B cell (primary cell): ENCODE data around the gene CACTIN. TPM values are rescaled to one million over a fixed set of nuclear protein-coding genes. Genes with fewer than 3 reads are reported as not detected.

Experiments used
- ATAC-seq: fragments of 200-7000 bp; cut with Tn5 transposase; one replicate; pipeline ENCODE4 v1.10.0; 2021; ENCODE audit warnings: low read depth, mild to moderate bottlenecking, moderate number of reproducible peaks, moderate library complexity
- CTCF ChIA-PET: fragments of 350-600 bp; sonication (Branson Sonifier 250); formaldehyde crosslinking; loops from one replicate; lab custom pipeline; 2021; ENCODE audit warnings: antibody characterized with exemption, inconsistent platforms; lab: Charles Lee
- POLR2A ChIA-PET: fragments of 350-600 bp; sonication (Branson Sonifier 250); formaldehyde crosslinking; loops from one replicate; lab custom pipeline; 2021; ENCODE audit warnings: antibody characterized with exemption; lab: Charles Lee
- DNase-seq: peaks from one replicate; pipeline ENCODE4 v3.0.0; 2013
- H2AFZ ChIP-seq: 2 replicates; pipeline ENCODE4 v1.6.1; 2012; ENCODE audit warnings: mild to moderate bottlenecking, low read depth, low read length; ENCODE audit not compliant: insufficient read depth, poor library complexity, severe bottlenecking
- H3K27ac ChIP-seq, 2 donors: 1 replicate in 1 of 2; 2 replicates in 1 of 2; pipeline ENCODE4 v1.5.1; 2012 to 2013; ENCODE audit warnings: low read length in 2 of 2, mild to moderate bottlenecking in 2 of 2, moderate library complexity in 1 of 2
- H3K27me3 ChIP-seq, 4 experiments: fragments of 200-600 bp in 1 of 4; sonication (generic) in 1 of 4; replicated peaks in 1 of 4; 1 replicate in 2 of 4; 2 replicates in 2 of 4; pipeline versions ENCODE4 v1.6.1 to v1.7.0; 2013 to 2016; ENCODE audit warnings: low read length in 3 of 4, mild to moderate bottlenecking in 2 of 4, mixed read lengths in 1 of 4, moderate library complexity in 1 of 4; ENCODE audit not compliant: insufficient read depth in 4 of 4, control insufficient read depth in 3 of 4; ENCODE audit errors: control extremely low read depth in 1 of 4
- H3K36me3 ChIP-seq, 2 experiments: replicated peaks in 1 of 2; 1 replicate in 1 of 2; 2 replicates in 1 of 2; pipeline versions ENCODE4 v1.6.1 to v1.7.1; 2013; ENCODE audit warnings: low read length in 1 of 2; ENCODE audit not compliant: insufficient read depth in 2 of 2, control insufficient read depth in 1 of 2; ENCODE audit errors: control extremely low read depth in 1 of 2, extremely low read depth in 1 of 2
- H3K4me1 ChIP-seq, 2 donors: fragments of 200-600 bp in 1 of 2; sonication (generic) in 1 of 2; 1 replicate in 1 of 2; 2 replicates in 1 of 2; pipeline versions ENCODE4 v1.5.1 to v1.6.1; 2013 to 2017; ENCODE audit warnings: low read length in 2 of 2; ENCODE audit not compliant: control insufficient read depth in 2 of 2, insufficient read depth in 2 of 2
- H3K4me2 ChIP-seq: replicated peaks from 2 replicates; pipeline ENCODE3; 2012; ENCODE audit warnings: mild to moderate bottlenecking, low read depth, low read length; ENCODE audit not compliant: poor library complexity, severe bottlenecking
- H3K4me3 ChIP-seq, 5 experiments: fragments of 200-600 bp in 1 of 5; sonication (generic) in 1 of 5; 1 replicate in 3 of 5; 2 replicates in 2 of 5; pipeline versions ENCODE4 v1.5.1 to v1.7.0; 2011 to 2016; ENCODE audit warnings: low read length in 4 of 5, mild to moderate bottlenecking in 4 of 5, low read depth in 2 of 5, control low read depth in 1 of 5, moderate library complexity in 1 of 5; ENCODE audit not compliant: insufficient read depth in 1 of 5; ENCODE audit errors: control extremely low read depth in 1 of 5, extremely low read depth in 1 of 5
- H3K79me2 ChIP-seq: fragments of 200-600 bp; sonication (generic); one replicate; pipeline ENCODE4 v1.6.0; 2016; ENCODE audit warnings: low read length; ENCODE audit not compliant: control insufficient read depth, insufficient read depth
- H3K9ac ChIP-seq: fragments of 200-600 bp; sonication (generic); 2 replicates; pipeline ENCODE4 v1.6.1; 2017; ENCODE audit warnings: mild to moderate bottlenecking, low read length, moderate library complexity
- H3K9me3 ChIP-seq, 3 donors: one replicate each; pipeline versions ENCODE4 v1.6.1 to v1.7.1; 2013; ENCODE audit warnings: low read length in 2 of 3; ENCODE audit not compliant: control insufficient read depth in 2 of 3, insufficient read depth in 1 of 3; ENCODE audit errors: control extremely low read depth in 1 of 3
- H4K20me1 ChIP-seq: 2 replicates; pipeline ENCODE4 v1.6.0; 2012; ENCODE audit warnings: mild to moderate bottlenecking, low read length; ENCODE audit not compliant: insufficient read depth, control insufficient read depth, poor library complexity, severe bottlenecking
- H3K27ac Mint-ChIP-seq: one replicate; pipeline ENCODE4 v1.8.0; 2021; ENCODE audit warnings: mixed read lengths
- H3K27me3 Mint-ChIP-seq: one replicate; pipeline ENCODE4 v1.8.0; 2021; ENCODE audit warnings: mixed read lengths
- H3K4me1 Mint-ChIP-seq: one replicate; pipeline ENCODE4 v1.8.0; 2021; ENCODE audit warnings: mixed read lengths
- H3K4me3 Mint-ChIP-seq: one replicate; pipeline ENCODE4 v1.8.0; 2021; ENCODE audit warnings: mixed read lengths
- H3K9me3 Mint-ChIP-seq: one replicate; pipeline ENCODE4 v1.8.0; 2022; ENCODE audit warnings: mixed read lengths; ENCODE audit not compliant: insufficient read depth
- EZH2 ChIP-seq: IDR thresholded peaks from 2 replicates; pipeline ENCODE4 v1.6.1; 2012; ENCODE audit warnings: borderline replicate concordance, low read depth, mild to moderate bottlenecking, moderate library complexity, low read length; ENCODE audit not compliant: insufficient read depth, poor library complexity, severe bottlenecking
- WGBS: methylation state at CpG from one replicate; pipeline ENCODE4 v1.1.5; 2013; ENCODE audit warnings: missing lambda C conversion rate; ENCODE audit not compliant: insufficient coverage; 5-methylcytosine and 5-hydroxymethylcytosine counted together
- intact Hi-C: fragments of 100-400 bp; cut with micrococcal nuclease; formaldehyde crosslinking; loops from one replicate; pipeline ENCODE4 v1.10.0; 2022
- polyA plus RNA-seq: library from polyadenylated mRNA; depleted of rRNA; stranded (reverse); fragments of >200 nt; gene quantifications from 2 replicates; pipeline ENCODE4 v1.2.3, GENCODE V29; 2012
- total RNA-seq, 2 donors: library from RNA; stranded (reverse); fragments of 120-200 nt in 1 of 2; gene quantifications; 1 replicate in 1 of 2; 2 replicates in 1 of 2; pipeline versions ENCODE4 v1.2.3 to v1.2.4, GENCODE V29; 2013 to 2022
- TF ChIP-seq, protein P1 (sequence below): fragments of 200-600 bp; IDR thresholded peaks from one replicate; pipeline ENCODE4 v1.8.0; 2022; ENCODE audit warnings: antibody characterized with exemption, mild to moderate bottlenecking

CACTIN gene
- total and polyA plus RNA-seq, 2 donors (not counting 1 experiment from before 2014, with no cell fraction given): 40.6 to 41.8 TPM

- no peak overlapping the region for H3K4me3 ChIP-seq
- ATAC-seq (no peak), DNase-seq (no peak)
- no peaks in the 10 kb centered on the region for H3K4me1 ChIP-seq
- H2AFZ ChIP-seq: no peak overlapping the region
- peaks cover 0 to 4% (median 0%) of the 10 kb centered on the region in 3 donors for H3K9me3 ChIP-seq
- no peak overlapping the region for H3K27ac Mint-ChIP-seq
- H3K4me2 ChIP-seq: no peak overlapping the region
- H3K4me1 Mint-ChIP-seq: no peaks in the 10 kb centered on the region
- no peak overlapping the region for H3K27ac ChIP-seq
- no peaks in the 10 kb centered on the region for H3K27me3 ChIP-seq
- no peaks in the 10 kb centered on the region for H3K27me3 Mint-ChIP-seq
- H3K4me3 Mint-ChIP-seq: no peak overlapping the region
- CTCF ChIA-PET: no interaction called here
- no peaks in the 10 kb centered on the region for H3K9me3 Mint-ChIP-seq
- 97% methylated on average over 23 of the region's 23 CpGs for WGBS
- H3K79me2 ChIP-seq: no peaks in the 10 kb centered on the region
- H4K20me1 ChIP-seq: no peaks in the 10 kb centered on the region
- peaks cover 0 to 9% of the 10 kb centered on the region in 2 experiments for H3K36me3 ChIP-seq
- TF ChIP-seq, protein P1, sequence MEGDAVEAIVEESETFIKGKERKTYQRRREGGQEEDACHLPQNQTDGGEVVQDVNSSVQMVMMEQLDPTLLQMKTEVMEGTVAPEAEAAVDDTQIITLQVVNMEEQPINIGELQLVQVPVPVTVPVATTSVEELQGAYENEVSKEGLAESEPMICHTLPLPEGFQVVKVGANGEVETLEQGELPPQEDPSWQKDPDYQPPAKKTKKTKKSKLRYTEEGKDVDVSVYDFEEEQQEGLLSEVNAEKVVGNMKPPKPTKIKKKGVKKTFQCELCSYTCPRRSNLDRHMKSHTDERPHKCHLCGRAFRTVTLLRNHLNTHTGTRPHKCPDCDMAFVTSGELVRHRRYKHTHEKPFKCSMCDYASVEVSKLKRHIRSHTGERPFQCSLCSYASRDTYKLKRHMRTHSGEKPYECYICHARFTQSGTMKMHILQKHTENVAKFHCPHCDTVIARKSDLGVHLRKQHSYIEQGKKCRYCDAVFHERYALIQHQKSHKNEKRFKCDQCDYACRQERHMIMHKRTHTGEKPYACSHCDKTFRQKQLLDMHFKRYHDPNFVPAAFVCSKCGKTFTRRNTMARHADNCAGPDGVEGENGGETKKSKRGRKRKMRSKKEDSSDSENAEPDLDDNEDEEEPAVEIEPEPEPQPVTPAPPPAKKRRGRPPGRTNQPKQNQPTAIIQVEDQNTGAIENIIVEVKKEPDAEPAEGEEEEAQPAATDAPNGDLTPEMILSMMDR: no peak
- TF ChIP-seq EZH2: no peak
- intact Hi-C loops: no loop called here
- POLR2A ChIA-PET: interaction anchor here (0.6 kb wide), 1 partner anchor 64 kb away, joined by 4 read pairs; no protein-coding TSS in a partner anchor
- H3K9ac ChIP-seq: no peak overlapping the region
These were observed 19.9 kb upstream of the CACTIN start for GRCh38 chr19:3646336-3647092.

DNA sequence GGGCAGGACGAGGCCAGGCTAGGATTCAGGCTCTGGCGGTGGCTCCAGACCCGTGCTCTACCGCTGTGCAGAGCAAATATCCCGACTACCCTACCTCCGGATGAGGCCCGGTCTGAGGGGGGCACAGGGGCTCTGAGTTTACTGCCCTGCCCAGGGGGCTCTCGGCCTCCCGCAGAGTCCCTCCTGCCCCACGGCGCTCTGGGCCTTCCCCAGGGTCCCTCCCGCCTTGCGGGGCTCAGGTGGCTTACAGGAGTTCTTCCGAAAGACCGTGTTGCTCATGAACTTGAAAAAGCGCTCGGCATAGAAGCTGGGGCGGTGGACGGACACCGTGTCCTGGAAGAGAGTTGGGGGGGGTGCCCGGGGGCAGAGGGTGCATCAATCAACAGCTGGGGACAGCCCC is 19.1 kb upstream of the CACTIN start:
- ChIA-PET POLR2A (no interaction called here), CTCF (no interaction called here)
- no peaks in the 10 kb centered on the region for H4K20me1 ChIP-seq
- 95% methylated on average over 21 of the region's 21 CpGs for WGBS
- no peak for DNase-seq
- Mint-ChIP-seq H3K9me3 (no peaks in the 10 kb centered on the region), H3K4me3 (no peak overlapping the region), H3K27ac (no peak overlapping the region), H3K27me3 (no peaks in the 10 kb centered on the region), H3K4me1 (no peaks in the 10 kb centered on the region)
- no peak overlapping the region for H2AFZ ChIP-seq
- TF ChIP-seq EZH2: no peak
- TF ChIP-seq, protein P1: no peak
- no peaks in the 10 kb centered on the region for H3K27me3 ChIP-seq
- intact Hi-C loops: no loop called here
- H3K27ac ChIP-seq: no peak overlapping the region
- H3K4me3 ChIP-seq: no peak overlapping the region
- no peaks in the 10 kb centered on the region for H3K4me1 ChIP-seq
- H3K9me3 ChIP-seq: peaks cover 0 to 4% (median 0%) of the 10 kb centered on the region in 3 donors
- no peak overlapping the region for H3K9ac ChIP-seq
- ATAC-seq: no peak
- H3K79me2 ChIP-seq: no peaks in the 10 kb centered on the region
- peaks cover 0 to 5% of the 10 kb centered on the region in 2 experiments for H3K36me3 ChIP-seq
- H3K4me2 ChIP-seq: no peak overlapping the region
